Left colon (tissue), 2 donors: Measurements from ENCODE around the gene HCAR3. TPM values are rescaled to one million over a fixed set of nuclear protein-coding genes. Genes with fewer than 3 reads are reported as not detected.
"Not testable (repeated sequence)": the region's sequence is repeated elsewhere in the genome, so short reads cannot be mapped to it uniquely, and the experiment has no call there.

ENCODE experiments used
- ATAC-seq: fragments of 200-7000 bp; cut with Tn5 transposase; one replicate; pipeline ENCODE4 v1.9.1; 2020; ENCODE audit warnings: mild to moderate bottlenecking, moderate library complexity
- DNase-seq, 2 donors: peaks; one replicate each; pipeline ENCODE4 v3.0.0-alpha.2; 2020
- intact Hi-C, 2 donors: fragments of 100-400 bp; cut with DNase I in 1 of 2; cut with micrococcal nuclease in 1 of 2; formaldehyde crosslinking; loops; one replicate each; pipeline versions ENCODE4 v1.11.2 to v1.14.0; 2022; cut with DNase I, micrococcal nuclease
- long read RNA-seq: library from polyadenylated mRNA; unstranded; transcript quantifications from one replicate; pipeline ENCODE4 v2.0.0, GENCODE V29; 2021
- total RNA-seq, 2 donors: library from RNA; stranded (reverse); fragmentation: NEBNext Ultra II Directional; extraction: Animal tissue kit (Norgen Biotek cat#: 25700); gene quantifications; one replicate each; pipeline ENCODE4 v1.2.1, GENCODE V29; 2021
- donor health status: DM: no; HTN: no; CAD: no.
- donor health status: DM: yes; HTN: yes; CAD: no.

The HCAR3 gene
- under 1 TPM in 1 of 2 donors, not detected in 1; 0.11 TPM for total RNA-seq
- long read RNA-seq: 0 reads

DNA sequence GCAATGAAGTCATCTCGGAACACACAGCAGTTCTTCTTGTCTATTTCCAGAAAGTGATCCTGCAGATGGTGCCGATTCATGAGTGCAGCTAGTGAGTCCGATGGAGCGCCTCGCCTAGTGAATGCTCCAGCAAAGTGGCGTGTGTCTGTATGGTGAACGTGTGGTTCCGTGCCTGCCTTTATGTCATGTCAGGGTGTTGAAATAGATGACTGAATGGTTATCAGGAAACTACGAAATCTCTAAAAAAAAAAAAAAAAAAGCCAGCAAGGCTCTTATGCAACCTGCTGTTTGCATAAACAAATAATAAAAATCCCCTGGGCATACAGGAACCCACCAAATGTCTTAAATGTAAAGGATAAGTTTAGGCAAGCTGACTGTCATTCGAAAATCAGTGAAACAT, at the start of gene HCAR3:
HCAR3 (minus strand) TSS at position 154 of the 400 bp plus-strand sequence; CDS start at position 80, 74 bp downstream.
- intact Hi-C loops: not testable (repeated sequence)

DNA sequence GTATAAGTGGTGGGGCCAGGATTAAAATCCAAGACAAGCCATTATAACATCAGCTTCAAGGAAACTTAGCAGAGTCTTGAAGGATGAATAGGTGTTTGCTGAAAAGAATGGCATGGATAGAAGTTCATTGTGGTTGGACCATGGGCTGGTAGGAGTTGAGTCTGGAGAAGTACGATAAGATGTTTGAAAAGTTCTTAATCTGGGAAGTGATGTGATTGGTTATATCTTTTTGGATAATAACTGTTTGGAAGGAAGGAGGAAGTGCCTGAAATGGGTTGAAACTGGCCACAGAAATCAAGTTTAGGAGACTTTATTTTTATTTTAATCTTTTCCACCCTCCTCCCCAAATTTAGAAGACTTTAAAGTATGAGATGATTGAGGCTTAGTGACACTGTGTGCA, 41.0 kb upstream of the HCAR3 start:
- DNase-seq (no peak), ATAC-seq (no peak)
- intact Hi-C loops: loop anchor here in 1 of 2 donors (10.0 kb wide), 1 partner anchor 123 kb away; no protein-coding TSS in a partner anchor

More for the DNA sequence above, at the start of gene HCAR3:
- not testable (repeated sequence) for ATAC-seq, DNase-seq

DNA sequence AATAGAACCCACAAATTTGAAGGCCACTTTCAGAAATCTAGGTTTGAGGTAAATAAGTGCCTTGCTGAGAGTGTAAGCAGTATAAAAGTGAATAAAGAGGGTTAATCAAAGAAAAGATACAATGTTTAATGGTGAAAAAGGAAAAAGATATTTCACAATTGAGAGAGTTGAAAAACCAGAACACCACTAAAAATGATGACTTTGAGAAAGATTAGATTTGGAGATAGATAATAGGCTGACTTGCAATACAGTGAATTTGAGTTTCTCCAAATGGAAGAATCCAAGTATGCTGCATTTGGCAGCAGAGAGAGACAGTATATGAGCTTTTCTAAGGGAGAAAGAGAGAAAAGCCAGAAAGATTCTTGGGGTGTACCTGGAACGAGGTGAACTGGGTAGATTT, 38.2 kb upstream of the HCAR3 start:
- intact Hi-C loops: loop anchor here (5.0 to 10.0 kb wide), 2 partner anchors 117 to 120 kb away; no protein-coding TSS in a partner anchor
- DNase-seq: no peak

DNA sequence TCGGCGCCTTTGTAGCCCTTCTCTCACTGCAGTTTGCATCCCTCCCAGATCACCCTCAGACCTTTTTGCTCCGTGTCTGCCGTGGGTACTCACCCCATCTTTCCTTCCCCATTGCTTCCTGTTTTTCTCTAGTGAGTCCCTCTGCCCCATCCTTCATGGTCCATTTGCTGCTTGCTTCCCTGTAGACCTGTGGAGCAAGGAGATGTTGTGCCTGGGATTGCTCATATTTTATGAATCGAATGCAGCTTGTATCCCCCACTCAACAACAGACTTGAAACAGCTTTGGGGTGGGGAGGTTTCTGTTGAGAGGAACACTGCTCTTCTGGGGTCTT, 36.7 kb upstream of the HCAR3 start:
- ATAC-seq (peak; percentile 9), DNase-seq (no peak)
- intact Hi-C loops: loop anchor here (5.0 to 10.0 kb wide), 2 partner anchors 116 to 118 kb away; no protein-coding TSS in a partner anchor

More for the DNA sequence above, 38.2 kb upstream of the HCAR3 start:
- ATAC-seq: no peak

DNA sequence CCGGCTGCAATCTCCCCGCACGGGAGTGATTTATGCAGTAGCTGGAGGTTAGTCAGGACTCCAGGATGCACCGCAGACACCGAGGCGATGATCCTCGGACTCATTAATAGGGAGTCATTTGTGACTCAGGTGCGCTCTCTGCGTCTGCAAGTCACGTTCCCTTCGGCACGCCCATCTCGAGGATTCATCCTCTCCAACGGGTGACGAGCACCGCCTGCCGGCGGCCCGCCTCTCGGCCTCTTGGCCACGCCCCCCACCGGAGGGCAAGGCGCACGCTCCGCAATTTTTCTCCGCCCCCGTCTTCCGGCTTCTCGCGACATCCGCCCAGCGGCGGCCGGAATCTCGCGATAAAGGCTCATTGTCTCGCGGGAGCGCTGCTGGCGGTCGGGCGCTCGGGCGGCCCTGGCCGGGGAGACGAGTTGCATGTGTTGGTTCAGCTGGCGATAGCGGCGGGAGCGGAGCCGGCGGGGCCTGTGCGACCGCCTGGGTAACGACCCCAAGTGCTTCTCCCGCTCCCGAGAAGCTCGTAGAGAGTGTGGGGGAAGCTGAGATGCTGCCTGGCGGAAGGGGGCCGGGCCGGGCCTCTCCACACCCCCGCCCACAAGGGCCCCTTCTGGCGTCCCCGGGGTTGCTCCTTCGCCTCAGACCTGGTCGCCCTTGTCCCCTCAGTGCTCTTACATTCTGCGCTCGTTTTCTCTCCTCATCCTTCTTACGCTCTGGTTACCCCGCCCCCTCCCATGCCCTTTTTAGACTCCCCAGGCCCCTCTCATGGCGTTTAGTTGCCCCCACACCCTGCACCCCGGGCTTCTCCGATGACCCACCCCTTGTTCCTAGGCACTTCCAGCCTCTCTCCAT, 36.1 kb upstream of the HCAR3 start, which contains the start of gene DENR:
DENR (plus strand) TSS at position 361 of the 855 bp plus-strand sequence. CDS start 878 bp downstream, outside the sequence.
- peak; percentile 97 for ATAC-seq
- DNase-seq: peak; percentile 98 to 99
- intact Hi-C loops: loop anchor here (5.0 to 10.0 kb wide), 2 partner anchors 115 to 118 kb away; no protein-coding TSS in a partner anchor

DNA sequence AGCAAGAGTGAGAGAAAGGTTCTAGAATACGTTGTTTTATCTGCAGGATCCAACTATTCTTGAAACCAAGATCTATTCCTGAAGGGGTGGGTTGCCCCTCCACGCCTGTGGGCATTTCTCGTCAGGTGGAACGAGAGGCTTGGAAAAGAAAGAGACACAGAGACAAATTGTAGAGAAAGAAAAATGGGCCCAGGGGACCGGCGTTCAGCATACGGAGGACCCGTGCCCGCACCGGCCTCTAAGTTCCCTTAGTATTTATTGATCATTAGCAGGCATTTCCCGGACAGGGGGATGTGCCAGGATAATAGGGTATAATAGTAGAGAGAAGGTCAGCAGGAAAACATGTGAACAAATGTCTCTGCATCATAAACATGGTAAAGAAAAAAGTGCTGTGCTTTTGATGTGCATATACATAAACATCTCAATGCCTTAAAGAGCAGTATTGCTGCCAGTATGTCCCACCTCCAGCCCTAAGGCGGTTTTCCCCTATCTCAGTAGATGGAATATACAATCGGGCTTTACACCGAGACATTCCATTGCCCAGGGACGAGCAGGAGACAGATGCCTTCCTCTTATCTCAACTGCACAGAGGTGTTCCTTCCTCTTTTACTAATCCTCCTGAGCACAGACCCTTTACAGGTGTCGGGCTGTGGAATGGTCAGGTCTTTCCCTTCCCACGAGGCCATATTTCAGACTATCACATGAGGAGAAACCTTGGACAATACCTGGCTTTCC, 34.3 kb upstream of the HCAR3 start:
- not testable (repeated sequence) for ATAC-seq, DNase-seq
- intact Hi-C loops: loop anchor here (5.0 to 10.0 kb wide), 2 partner anchors 114 to 116 kb away; no protein-coding TSS in a partner anchor

DNA sequence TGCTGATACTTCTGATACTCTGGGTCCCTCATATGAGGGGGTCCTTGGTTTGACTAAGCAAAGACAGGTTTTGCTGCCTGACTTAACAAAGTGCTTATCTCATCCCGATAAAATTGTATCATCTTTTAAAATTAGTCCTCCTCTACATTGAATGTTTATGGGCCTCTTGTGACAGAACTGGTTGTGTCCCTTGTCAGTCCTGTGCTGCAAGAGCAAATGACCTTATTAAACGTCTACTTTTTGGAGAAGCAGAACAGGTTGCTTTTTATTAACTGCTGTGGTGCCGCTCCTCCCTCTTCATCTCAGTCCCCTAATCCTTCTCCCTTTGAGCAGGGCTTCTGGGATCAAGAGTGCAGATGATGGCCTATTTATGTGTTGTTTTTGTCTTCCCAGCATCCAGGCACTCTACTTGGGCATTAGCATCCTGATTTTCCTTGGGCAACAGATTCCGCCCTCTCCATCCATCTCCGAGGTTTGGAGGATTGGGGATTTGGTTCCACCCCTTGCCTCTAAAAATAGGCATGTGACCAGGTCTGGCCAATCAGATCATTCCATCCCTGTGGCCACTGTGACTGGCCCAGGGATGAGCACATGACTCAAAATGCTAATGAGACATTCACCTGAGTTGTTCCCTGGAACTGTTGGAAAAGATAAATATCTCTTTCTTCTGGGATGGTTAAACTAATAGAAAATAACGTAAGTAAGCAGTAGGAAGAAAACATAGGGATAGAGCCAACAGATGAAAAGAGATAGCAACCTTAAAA, 33.1 kb upstream of the HCAR3 start:
- no peak for DNase-seq
- intact Hi-C loops: loop anchor here (5.0 to 10.0 kb wide), 2 partner anchors 112 to 115 kb away; no protein-coding TSS in a partner anchor
- ATAC-seq: no peak

DNA sequence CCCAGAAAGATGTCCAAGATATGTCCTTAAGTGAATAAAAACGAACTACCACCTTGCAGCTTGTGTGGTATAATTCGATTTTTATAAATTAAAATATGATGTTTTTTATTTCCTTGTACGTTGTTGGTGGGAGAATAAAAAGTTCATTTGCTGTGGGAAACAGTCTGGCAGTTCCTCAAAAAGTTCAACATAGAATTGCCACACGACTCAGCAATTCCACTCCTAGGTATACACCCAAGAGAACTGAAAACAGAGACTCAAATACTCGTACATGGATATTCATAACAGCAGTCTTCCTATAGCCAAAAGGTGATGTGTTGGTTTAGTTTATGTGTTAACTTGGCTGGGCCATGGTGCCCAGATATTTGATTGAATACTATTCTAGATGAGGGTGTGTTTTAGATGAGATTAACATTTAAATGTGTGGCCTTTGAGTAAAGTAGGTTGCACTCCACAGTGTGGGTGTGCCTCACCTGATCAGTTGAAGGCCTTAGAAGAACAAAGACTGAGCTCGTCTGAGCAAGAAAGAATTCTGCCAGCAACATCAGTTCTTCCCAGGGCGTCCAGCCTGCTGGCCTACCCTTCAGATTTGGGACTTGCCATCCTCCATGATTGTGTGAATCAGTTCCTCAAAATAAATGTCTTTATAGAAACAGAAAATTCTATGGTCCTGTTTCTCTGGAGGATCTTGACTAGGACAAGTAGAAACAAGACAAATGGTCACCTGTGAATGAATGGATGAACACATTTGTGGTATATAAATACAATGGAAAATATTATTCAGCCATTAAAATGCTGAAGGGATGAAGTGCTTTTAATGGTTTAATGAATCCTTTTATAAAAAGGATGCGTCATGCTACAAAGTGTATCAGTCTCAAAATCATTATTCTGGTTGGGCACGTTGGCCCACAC, 30.9 kb upstream of the HCAR3 start:
- DNase-seq (no peak), ATAC-seq (no peak)
- intact Hi-C loops: no loop called here

DNA sequence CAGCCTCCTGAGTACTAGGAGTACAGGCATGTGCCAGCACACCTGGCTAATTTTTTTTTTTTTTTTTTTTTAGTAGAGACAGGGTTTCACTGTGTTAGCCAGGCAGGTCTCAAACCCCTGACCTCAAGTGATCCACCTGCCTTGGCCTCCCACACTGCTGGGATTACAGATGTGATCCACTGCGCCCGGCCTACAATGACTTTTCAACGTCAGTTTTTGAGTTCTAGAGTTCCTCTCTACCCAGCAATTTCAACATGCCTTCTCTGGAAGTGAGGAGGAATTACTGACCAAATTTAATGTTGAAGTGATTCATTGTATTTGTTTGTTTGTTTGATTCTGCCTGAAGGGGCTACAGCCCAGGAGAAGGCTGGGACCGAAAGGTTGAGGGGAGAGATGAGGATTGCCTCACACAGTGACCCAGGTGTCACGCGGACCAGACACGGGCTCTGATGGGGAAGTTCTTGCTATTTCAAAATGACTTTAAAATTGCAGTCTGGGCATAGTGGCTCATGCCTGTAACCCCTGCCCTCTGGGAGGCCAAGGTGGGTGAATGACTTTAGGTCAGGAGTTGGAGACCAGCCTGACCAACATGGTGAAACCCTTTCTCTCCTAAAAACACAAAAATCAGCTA, 27.4 kb upstream of the HCAR3 start:
- ATAC-seq (no peak), DNase-seq (no peak)
- intact Hi-C loops: no loop called here

DNA sequence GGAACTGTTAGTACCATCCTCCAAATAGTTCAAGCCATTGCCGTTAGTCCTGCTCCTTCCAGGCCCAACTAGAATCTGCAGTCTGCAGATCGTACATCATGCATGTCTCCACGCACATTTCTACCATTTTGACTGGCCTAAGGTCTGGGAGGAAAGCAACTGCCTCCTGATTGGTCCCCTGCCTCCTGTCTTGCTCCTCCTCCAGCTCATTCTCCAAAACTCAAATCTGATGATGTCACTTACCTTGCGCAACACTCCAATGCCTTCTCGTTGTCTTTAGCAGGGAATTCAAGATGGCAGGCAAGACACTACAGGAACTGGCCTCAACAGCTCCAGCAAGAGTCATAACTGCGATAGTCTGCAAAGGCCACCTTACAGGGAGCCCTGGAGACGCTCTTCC, 23.7 kb upstream of the HCAR3 start:
- intact Hi-C loops: no loop called here
- no peak for ATAC-seq
- DNase-seq: no peak

DNA sequence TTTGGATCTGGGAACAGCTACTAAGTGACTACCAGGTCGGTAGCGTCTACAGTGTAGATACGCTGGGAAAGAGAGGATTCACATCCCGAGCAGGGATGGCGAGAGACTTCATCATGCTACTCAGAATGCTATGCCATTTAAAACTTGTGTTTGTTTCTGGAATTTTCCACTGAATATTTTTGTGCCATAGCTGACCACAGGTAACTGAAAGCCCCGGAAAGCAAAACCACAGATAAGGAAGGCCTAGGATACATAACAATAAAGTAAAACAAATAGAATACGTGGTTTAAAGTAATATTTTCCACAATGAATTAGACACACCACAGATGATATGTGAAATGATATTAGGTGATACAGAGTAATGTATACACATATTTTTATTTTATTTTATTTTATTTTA, 22.0 kb upstream of the HCAR3 start:
- intact Hi-C loops: no loop called here
- no peak for ATAC-seq
- DNase-seq: no peak

DNA sequence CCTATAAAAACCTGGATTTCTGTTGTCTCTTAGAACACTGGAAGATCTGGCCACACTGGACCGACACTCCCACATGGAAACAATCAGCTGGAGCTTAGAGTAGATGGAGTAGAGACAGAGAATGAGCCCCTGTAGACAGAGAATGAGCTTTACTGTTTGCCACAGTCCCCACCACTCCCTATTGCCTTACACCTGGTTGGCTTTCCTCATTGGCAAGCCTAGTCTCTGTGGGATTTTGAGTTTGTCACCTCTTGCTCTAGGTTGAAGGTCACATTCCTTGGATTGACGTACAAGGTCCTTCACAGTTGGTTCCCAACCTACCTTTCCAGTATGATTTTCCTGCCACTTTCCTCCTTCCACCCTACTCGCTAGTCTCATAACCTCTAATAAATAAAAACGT, 16.0 kb upstream of the HCAR3 start:
- intact Hi-C loops: no loop called here
- ATAC-seq (no peak), DNase-seq (no peak)

DNA sequence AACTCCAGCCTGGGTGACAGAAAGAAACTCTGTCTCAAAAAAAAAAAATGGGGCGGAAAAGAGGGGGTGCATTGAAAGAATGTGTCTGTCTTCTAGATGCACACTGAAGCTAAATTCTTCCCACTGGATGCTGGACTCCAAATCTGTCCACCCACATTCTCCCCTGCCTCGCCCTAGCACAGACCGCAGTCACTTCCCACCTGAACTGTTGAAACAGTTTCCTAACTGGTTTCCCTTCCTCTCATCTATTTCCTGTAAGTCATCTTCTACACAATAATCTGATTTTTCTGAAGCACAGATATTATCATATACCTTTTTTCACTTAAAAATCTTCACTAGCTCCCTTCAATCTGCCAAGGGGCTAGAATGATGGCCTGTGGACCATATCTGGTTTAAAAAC, 15.6 kb upstream of the HCAR3 start:
- intact Hi-C loops: no loop called here
- no peak for ATAC-seq
- no peak for DNase-seq

DNA sequence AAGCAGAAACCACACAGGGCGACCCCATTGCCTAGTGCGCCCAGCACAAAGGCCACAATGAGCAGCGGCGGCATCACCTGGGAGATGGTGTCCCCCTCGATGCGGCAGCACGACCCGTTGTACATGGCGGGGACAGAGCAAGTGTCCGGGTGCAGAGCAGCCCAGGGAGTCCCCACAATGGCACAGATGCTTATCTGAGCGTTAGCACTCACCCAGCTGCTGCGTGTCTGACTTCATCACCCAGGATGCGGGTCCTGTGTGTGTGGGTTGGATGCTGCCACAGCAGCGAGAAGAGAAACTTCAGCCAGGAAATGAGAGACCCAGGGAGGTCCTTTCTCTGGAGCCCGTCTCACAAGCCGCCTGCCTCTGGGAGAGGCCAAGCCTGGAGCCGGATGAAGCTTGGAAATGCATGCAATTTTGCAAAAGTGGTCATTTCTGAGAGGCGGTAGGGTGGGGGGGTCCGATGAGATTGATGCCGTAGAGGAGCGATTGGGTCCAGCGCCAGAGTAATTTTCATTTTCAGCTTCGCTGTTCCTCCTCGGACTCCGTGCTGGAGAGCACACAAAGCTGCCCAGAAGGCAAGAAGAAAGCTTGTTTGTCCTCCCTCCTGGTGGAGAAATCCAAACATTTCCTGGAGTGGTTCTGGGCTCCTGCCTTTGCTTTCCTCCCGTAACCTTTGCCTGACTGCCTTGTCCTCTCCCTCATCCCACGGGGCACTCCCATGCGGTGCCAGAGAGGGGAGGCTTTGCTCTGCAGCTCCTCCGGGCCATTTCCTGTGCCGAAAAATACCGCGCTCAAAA, 13.8 kb upstream of the HCAR3 start, which contains the start of gene HCAR1:
HCAR1 (minus strand) TSS at position 630 of the 800 bp plus-strand sequence; CDS start at position 125, 505 bp downstream.
- no peak for DNase-seq
- ATAC-seq: peak; percentile 34
- intact Hi-C loops: no loop called here

DNA sequence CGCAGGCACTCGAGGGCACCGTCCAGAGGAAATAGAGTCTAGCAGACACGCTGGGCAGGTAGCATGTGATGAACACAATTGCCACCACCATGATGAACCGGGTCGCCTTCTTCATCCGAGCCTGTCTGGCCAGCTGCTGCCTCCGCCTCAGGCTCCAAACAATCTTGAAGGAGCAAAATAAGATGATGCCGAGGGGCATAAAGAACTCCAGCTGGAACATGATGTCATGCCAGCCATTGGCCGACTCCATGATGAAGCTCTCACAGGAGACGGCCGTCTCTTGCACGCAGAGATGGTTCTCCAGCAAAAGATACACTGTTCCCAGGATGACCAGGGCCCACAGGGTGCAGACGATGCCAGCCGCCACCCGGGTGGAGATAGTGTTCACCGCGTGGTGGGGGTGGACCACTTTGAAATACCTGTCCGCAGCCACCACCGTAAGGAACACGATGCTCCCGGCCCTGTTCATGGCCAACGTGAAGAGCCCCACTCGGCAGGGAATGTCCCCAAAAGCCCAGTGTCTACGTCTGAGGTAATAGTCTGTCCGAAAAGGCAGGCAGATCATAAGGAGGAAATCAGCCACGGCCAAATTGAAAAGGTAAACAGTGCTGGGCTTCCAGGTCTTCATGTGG, 13.1 kb upstream of the HCAR3 start:
- intact Hi-C loops: no loop called here

DNA sequence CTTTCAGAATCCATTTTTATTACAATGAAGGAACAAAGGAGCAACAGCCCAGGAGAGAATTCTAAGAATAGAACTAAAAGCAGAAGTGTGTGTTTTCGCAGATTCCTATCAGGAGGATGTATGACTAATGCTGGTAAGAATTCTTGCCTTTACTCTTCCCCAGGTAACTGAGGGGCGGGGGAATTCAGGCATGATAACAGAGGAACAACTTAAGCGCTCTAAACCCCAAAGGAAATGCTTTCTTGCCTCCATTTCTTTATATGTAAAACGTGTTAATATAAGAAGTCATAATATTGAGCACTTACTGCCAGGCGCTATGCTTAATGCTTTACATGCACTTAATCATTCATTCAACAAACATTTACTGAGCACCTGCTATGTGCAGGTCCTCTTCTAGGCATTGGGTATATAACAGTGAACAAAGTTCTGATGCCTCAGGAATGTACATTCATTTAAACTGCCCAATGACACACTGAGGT, 9.5 kb upstream of the HCAR3 start:
- DNase-seq: no peak
- intact Hi-C loops: no loop called here
- no peak for ATAC-seq

More for the DNA sequence above, 13.1 kb upstream of the HCAR3 start:
- ATAC-seq (no peak), DNase-seq (no peak)
